Caco-2 (cell line): ENCODE measurements around the gene L3MBTL2. TPM values are rescaled to one million over a fixed set of nuclear protein-coding genes. Genes with fewer than 3 reads are reported as not detected.
"Not testable (repeated sequence)": the region's sequence is repeated elsewhere in the genome, so short reads cannot be mapped to it uniquely, and the experiment has no call there.

Source experiments
- BruUV-seq: library from RNA; stranded (reverse); fragments of 400-500 nt; replicated peaks from 2 replicates; lab custom pipeline; 2021; lab: Mats Ljungman, UMichigan
- CTCF ChIA-PET: fragments of 300-600 bp; sonication (Branson Sonifier 250); formaldehyde crosslinking; loops from one replicate; lab custom pipeline; 2022; ENCODE audit warnings: antibody characterized with exemption; lab: Charles Lee
- POLR2A ChIA-PET: fragments of 300-600 bp; sonication (Branson Sonifier 250); formaldehyde crosslinking; loops from one replicate; lab custom pipeline; 2022; ENCODE audit warnings: antibody characterized with exemption; lab: Charles Lee
- DNase-seq, 2 experiments: peaks; one replicate each; pipeline versions ENCODE4 v3.0.0 to v3.0.0-alpha.2; 2020 to 2022
- H3K27me3 ChIP-seq: replicated peaks from 2 replicates; pipeline ENCODE4 v1.6.0; 2011; ENCODE audit warnings: low read length; ENCODE audit not compliant: control insufficient read depth, insufficient read depth
- H3K36me3 ChIP-seq: 2 replicates; pipeline ENCODE4 v1.5.1; 2011; ENCODE audit warnings: low read length; ENCODE audit not compliant: control insufficient read depth, insufficient read depth
- H3K4me1 ChIP-seq: fragments of 250-450 bp; sonication (Bioruptor Pico); 2 replicates; pipeline ENCODE4 v1.5.1; 2020; ENCODE audit warnings: mild to moderate bottlenecking
- H3K4me3 ChIP-seq: 2 replicates; pipeline ENCODE4 v1.5.1; 2011; ENCODE audit warnings: low read depth, mild to moderate bottlenecking, control low read depth, low read length
- H3K9me3 ChIP-seq: fragments of 250-450 bp; sonication (Bioruptor Pico); 2 replicates; pipeline ENCODE4 v1.5.1; 2020; ENCODE audit warnings: mild to moderate bottlenecking, moderate library complexity
- H3K27ac Mint-ChIP-seq: one replicate; pipeline ENCODE4 v1.8.0; 2022; ENCODE audit warnings: mixed read lengths; ENCODE audit not compliant: unreplicated experiment
- H3K27me3 Mint-ChIP-seq: one replicate; pipeline ENCODE4 v1.8.0; 2022; ENCODE audit warnings: mixed read lengths; ENCODE audit not compliant: insufficient read depth, unreplicated experiment
- H3K36me3 Mint-ChIP-seq: one replicate; pipeline ENCODE4 v1.8.0; 2022; ENCODE audit warnings: mild to moderate bottlenecking, mixed read lengths; ENCODE audit not compliant: insufficient read depth, unreplicated experiment
- H3K4me1 Mint-ChIP-seq: one replicate; pipeline ENCODE4 v1.8.0; 2022; ENCODE audit warnings: low read depth, mixed read lengths; ENCODE audit not compliant: unreplicated experiment
- H3K4me3 Mint-ChIP-seq: one replicate; pipeline ENCODE4 v1.8.0; 2022; ENCODE audit warnings: mild to moderate bottlenecking, moderate library complexity, mixed read lengths; ENCODE audit not compliant: unreplicated experiment
- H3K9me3 Mint-ChIP-seq: one replicate; pipeline ENCODE4 v1.8.0; 2022; ENCODE audit warnings: mixed read lengths; ENCODE audit not compliant: unreplicated experiment
- CTCF ChIP-seq, 2 experiments: fragments of 200-600 bp in 1 of 2; IDR thresholded peaks; 1 replicate in 1 of 2; 2 replicates in 1 of 2; pipeline versions ENCODE4 v1.5.1 to v1.8.0; 2011 to 2022; ENCODE audit warnings: antibody characterized with exemption in 1 of 2, control low read depth in 1 of 2, inconsistent platforms in 1 of 2, low read depth in 1 of 2, low read length in 1 of 2, mild to moderate bottlenecking in 1 of 2, moderate library complexity in 1 of 2; ENCODE audit not compliant: insufficient read depth in 1 of 2, severe bottlenecking in 1 of 2, unreplicated experiment in 1 of 2
- intact Hi-C: fragments of 100-400 bp; cut with micrococcal nuclease; formaldehyde crosslinking; loops from one replicate; pipeline ENCODE4 v1.10.0; 2022; ENCODE audit not compliant: unreplicated experiment
- total RNA-seq: library from RNA; stranded (reverse); gene quantifications from 2 replicates; pipeline ENCODE4 v1.2.3, GENCODE V29; 2022

The L3MBTL2 gene
- total RNA-seq, 1 experiment from 2014 or later, result 24.3 TPM

- Mint-ChIP-seq H3K27ac (no peak overlapping the region), H3K4me1 (no peaks in the 10 kb centered on the region), H3K27me3 (no peaks in the 10 kb centered on the region), H3K36me3 (peaks cover 79% of the 10 kb centered on the region), H3K9me3 (no peaks in the 10 kb centered on the region), H3K4me3 (no peak overlapping the region)
- Histone ChIP-seq H3K27me3 (no peaks in the 10 kb centered on the region), H3K9me3 (no peaks in the 10 kb centered on the region), H3K4me3 (no peak overlapping the region), H3K4me1 (no peaks in the 10 kb centered on the region), H3K36me3 (peaks cover 2% of the 10 kb centered on the region)
- POLR2A ChIA-PET, result no interaction called here
- TF ChIP-seq CTCF (IDR thresholded peaks at IDR 0.05; ENCODE audit: insufficient read depth in 1 of 2, low read depth in 1 of 2, low read length in 1 of 2, severe bottlenecking in 1 of 2, unreplicated experiment in 1 of 2), result no peak
- CTCF ChIA-PET, result interaction anchor here (0.6 kb wide), 1 partner anchor 12 kb away, joined by 3 read pairs; no protein-coding TSS in a partner anchor
- intact Hi-C loops, result no loop called here
- no TSS peak for BruUV-seq
- DNase-seq, result no peak
These were observed 49.1 kb downstream of the L3MBTL2 start for GRCh38 chr22:41254230-41254629.

- Mint-ChIP-seq H3K27ac (no peak overlapping the region), H3K27me3 (no peaks in the 10 kb centered on the region), H3K4me3 (no peak overlapping the region), H3K9me3 (no peaks in the 10 kb centered on the region), H3K36me3 (peaks cover 64% of the 10 kb centered on the region), H3K4me1 (no peaks in the 10 kb centered on the region)
- TF ChIP-seq CTCF (IDR thresholded peaks at IDR 0.05; ENCODE audit: insufficient read depth in 1 of 2, low read depth in 1 of 2, low read length in 1 of 2, severe bottlenecking in 1 of 2, unreplicated experiment in 1 of 2), result no peak
- Histone ChIP-seq H3K27me3 (no peaks in the 10 kb centered on the region), H3K4me1 (no peaks in the 10 kb centered on the region), H3K4me3 (no peak overlapping the region), H3K9me3 (no peaks in the 10 kb centered on the region), H3K36me3 (peaks cover 2% of the 10 kb centered on the region)
- intact Hi-C loops, result no loop called here
- BruUV-seq, result no TSS peak
- CTCF ChIA-PET, result no interaction called here
- POLR2A ChIA-PET, result interaction anchor here (0.6 kb wide), 1 partner anchor 19 kb away, joined by 6 read pairs; no protein-coding TSS in a partner anchor
- no peak for DNase-seq
These were observed 51.4 kb downstream of the L3MBTL2 start for GRCh38 chr22:41256254-41257253.

- H3K4me3 ChIP-seq, result no peak overlapping the region
- no TSS peak for BruUV-seq
- H3K4me1 ChIP-seq, result no peaks in the 10 kb centered on the region
- Mint-ChIP-seq H3K27ac (no peak overlapping the region), H3K4me3 (no peak overlapping the region), H3K36me3 (peaks cover 54% of the 10 kb centered on the region), H3K9me3 (no peaks in the 10 kb centered on the region), H3K27me3 (no peaks in the 10 kb centered on the region), H3K4me1 (no peaks in the 10 kb centered on the region)
- no peaks in the 10 kb centered on the region for H3K9me3 ChIP-seq
- peaks cover 2% of the 10 kb centered on the region for H3K36me3 ChIP-seq
- ChIA-PET CTCF (no interaction called here), POLR2A (no interaction called here)
- intact Hi-C loops, result no loop called here
- TF ChIP-seq CTCF (IDR thresholded peaks at IDR 0.05; ENCODE audit: insufficient read depth in 1 of 2, low read depth in 1 of 2, low read length in 1 of 2, severe bottlenecking in 1 of 2, unreplicated experiment in 1 of 2), result no peak
- no peak for DNase-seq
- no peaks in the 10 kb centered on the region for H3K27me3 ChIP-seq
These were observed 52.6 kb downstream of the L3MBTL2 start for GRCh38 chr22:41257696-41258095.

- H3K4me3 Mint-ChIP-seq, H3K9me3 Mint-ChIP-seq, H3K27me3 Mint-ChIP-seq, DNase-seq, H3K9me3 ChIP-seq, intact Hi-C loops, H3K4me1 ChIP-seq, POLR2A ChIA-PET, H3K27me3 ChIP-seq, H3K27ac Mint-ChIP-seq, H3K4me1 Mint-ChIP-seq, H3K4me3 ChIP-seq, BruUV-seq, CTCF ChIA-PET, H3K36me3 ChIP-seq: not testable (repeated sequence)
- peaks cover 55% of the 10 kb centered on the region for H3K36me3 Mint-ChIP-seq
These were observed 54.6 kb downstream of the L3MBTL2 start for GRCh38 chr22:41259756-41260155.
